Left renal cortex interstitium (tissue), 4 donors: ENCODE results near the gene RHEB. TPM values are rescaled to one million over a fixed set of nuclear protein-coding genes. Genes with fewer than 3 reads are reported as not detected.

Experiments
- DNase-seq, 4 donors: peaks; one replicate each; pipeline ENCODE4 v3.0.0-alpha.2; 2013; ENCODE audit warnings: low read depth in 4 of 4, low spot score in 2 of 4, missing footprints in 1 of 4
- polyA plus RNA-seq, 4 donors: library from polyadenylated mRNA; unstranded; fragments of 120-200 nt; gene quantifications; one replicate each; pipeline ENCODE4 v1.2.1, GENCODE V29; 2013; ENCODE audit not compliant: insufficient read length in 4 of 4

The RHEB gene
- polyA plus RNA-seq, 4 donors = 126 to 146 (median 140) TPM

DNA sequence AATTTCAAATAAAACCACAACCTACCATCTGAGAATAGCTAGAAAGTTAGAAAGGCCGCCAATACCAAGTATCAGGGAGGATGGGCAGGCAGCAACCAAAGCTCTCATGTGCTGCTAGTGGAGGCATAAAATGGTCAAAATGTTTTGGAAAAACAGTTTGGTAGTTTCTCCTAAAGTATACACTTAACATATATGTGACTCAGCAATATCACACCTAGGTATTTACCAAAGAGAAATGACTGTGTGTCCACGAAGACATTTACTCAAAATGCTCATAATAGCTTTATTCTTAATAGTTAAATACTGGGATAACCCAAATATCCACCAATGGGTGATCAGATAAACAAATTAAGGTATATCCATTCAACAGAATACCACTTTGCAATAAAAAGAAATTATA lies 14.3 kb downstream of the RHEB start:
- DNase-seq = no peak

DNA sequence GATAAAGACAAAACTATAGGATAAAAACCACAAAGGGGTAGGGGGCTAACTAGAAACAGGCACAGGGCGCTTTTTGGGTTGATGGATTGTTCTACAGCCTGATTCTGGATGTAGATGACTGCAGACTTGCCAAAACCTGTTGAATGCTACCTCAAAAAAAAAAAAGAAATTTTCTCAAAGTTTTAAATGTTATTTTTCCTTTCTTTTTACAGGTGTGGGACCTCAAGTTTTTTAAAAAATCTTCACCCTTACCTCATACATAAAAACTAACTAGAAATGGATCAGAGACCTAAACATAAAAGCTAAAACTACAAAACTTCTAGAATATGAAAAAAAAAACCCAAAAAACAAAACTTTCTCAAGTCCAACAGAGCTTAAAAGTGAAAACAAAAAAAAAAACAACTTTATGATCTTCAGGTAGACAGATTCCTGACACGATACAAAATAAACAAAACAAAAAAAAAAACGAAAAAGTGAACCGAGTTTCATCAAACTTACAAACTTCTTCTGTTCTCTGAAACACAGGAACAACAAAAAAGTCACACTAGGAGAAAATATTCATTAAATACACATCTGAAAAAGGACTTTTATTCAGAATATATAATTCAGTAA lies 14.9 kb downstream of the RHEB start:
- no peak for DNase-seq

DNA sequence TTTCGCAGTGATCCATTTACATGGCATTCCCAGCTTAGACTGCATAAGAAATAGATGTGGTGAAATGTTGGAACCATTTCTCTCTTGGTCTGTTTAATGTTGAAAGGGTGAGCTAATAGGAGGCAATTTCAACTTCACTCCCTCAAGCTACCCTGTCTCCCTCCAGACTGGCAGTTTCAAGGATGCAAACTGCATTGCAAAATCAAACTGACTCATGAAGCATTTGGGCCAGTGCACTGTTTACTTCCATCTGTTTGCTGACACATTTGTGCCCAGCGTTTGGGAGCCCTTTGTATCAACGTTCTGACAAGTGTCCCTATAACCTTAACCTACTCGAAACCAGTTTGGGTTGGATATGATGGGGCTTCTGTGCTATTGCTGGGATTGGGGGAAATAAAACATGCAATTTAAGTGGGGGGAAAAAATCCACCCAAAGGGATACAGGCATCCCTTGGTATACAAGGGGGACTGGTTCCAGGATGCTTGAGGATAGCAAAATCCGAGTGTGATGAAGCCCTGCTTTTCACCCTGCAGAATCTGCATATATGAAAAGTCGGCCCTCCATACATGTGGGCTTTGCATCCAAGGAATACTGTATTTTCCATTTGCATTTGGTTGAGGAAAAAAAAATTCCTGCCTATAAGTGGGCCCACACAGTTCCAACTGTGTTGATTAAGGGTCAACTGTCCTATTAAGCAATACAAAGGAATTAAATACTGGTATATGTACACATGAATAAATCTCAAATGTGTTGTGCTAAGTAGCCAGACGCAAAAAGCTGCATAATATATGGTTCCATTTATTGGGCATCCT lies 15.6 kb downstream of the RHEB start:
- no peak for DNase-seq

DNA sequence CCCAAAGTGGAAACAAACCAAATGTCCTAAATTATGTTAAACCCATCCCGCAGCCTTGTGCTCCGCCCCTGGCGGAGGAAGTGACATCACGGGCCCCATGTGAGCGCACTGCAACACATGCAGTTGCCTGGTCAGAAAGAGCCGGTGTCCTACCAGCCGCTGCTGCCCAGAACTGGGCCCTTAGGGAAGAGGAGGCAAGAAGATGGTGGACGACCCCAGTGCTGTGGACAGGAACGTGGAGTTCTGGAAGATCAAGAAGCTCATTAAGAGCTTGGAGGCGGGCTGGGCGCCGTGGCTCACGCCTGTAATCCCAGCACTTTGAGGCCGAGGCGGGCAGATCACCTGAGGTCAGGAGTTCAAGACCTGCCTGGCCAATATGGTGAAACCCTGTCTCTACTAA lies 18.0 kb downstream of the RHEB start:
- DNase-seq = no peak

DNA sequence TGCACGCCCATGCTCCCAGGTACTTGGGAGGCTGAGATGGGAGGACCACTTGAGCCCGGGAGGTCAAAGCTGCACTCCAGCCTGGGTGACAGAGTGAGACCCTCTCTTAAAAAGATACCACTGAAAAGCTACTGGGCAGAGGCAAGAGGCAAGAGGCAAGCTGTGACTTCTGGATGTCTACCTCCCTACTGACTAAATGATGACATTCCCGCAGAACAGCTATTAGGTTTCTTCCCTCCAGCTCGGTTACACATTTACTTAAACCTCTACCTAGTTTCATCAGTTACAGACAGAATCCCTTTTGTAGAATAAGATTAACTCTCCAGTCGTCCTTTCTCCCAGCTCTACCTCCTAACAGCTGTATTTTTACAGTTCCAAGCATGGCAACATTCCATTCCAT lies 21.2 kb downstream of the RHEB start:
- no peak for DNase-seq

DNA sequence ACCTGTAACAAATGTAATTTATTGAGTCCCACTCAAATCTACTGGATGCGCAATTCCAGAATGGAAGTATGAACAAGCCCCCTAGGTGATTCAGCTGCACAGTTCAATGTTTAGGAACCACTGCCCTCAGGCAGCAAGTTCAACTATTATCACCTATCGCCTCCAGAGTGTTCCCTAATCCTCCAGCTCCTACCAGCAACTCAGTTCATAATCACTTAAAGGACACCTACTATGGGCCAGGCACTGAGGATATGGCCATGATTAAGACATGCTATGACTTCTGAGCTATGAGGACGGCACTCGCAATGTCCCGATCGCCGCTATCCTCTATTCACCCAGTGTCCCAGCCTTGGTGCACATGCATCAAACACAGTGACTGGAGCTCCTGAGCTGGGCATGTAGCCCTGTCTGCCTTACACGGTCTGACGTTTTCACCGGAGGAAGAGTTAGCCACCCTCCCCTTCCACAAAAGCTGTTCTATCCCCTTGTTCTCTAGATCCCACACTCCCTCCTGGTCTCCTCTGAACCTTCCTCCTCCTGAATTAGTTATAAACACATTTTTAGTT lies 22.3 kb downstream of the RHEB start:
- DNase-seq = no peak

DNA sequence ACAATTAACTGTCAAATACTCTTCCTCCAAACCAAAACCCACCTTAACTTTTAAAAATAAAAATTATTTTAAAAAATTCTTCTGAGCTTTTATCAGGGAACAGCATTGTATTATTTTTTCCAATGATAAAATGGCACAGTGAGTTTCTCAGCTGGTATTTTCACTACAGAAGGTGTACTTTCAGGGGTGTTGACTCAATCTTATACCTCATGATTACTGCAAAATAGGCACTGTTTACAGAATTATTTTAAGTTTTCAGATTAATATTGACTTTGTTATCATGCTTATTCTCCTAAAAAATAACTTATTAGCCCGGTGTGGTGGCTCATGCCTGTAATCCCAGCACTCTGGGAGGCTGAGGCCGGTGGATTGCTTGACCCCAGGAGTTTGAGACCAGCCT lies 24.3 kb downstream of the RHEB start:
- DNase-seq = no peak

DNA sequence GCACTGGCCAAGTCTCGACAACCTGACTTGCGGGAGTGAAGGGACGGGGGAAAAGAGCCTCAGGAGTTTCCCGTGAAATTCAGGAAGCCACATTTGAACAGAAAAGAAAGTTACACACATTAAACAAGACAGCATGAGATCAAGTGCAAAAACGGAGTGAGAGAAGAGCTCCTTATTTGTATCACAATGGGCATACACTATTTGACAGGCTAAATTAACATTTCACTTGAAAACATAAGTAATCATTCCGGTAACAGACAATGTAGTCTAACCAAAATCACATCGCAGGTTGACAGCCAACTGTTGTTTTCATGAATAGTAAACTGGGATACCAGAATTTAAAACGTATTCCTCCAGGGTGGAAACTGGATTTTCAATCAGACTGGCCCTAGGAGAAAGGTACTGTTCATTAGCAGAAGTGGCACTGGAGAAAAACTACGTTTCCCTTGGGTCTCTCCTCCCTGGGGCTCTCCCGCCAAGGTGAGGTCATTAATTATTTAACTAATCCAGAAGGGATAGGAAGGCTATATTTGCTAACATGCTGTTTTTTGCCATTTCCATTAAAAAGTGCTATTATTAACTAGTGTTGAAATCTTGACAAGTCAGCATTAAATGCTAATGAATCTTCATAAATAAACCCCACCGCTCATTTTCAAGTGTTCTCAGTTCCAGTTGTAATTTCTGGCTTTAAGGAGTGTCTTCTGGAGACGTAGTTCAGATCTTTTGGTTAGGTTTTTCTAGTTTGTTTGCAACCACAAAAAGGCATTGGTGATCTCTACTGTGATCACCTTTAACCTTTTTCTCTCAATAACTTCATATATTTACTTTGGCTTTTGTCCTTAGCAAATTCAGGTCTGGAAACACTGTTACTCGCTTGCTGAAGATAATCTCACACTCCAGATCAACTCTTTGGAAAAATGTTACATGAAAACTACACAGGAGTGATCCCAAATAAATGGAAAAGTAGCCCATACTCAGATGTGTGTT lies 25.1 kb downstream of the RHEB start:
- no peak for DNase-seq

DNA sequence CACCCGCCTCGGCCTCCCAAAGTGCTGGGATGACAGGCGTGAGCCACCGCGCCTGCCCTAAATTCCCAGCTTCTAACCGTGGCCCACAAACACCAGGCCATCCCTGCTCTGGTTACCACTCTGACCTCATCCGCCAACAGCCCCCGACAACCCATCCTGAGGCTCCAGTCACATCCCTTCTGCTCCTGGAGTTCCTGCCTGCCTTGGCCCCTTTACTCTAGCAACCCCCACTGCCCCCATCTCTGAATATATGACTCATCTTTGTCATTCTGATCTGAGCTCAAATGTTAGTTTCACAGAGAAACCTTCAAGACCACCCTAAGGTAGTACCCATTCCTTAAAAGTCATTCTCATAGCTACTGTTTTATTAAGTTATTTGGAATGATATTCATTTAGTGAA lies 26.6 kb downstream of the RHEB start:
- DNase-seq = no peak

DNA sequence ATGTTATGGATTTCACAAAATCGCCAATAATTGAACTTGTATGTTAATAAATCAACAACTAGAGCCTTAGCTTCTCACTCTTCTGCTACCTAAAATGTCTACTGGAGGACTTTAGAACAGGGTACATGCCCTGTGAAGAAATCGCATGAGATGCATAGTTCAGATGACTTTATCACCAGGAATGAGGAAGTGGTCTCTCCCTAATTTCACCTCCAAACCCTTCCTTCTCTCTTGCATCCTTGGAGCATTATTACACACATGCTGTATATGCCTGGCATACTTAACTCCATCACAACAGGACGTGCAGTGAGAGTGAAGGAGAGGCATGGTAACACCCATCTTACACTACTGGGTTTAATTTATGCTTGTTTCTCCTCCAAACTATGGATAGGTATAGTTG lies 27.8 kb downstream of the RHEB start:
- no peak for DNase-seq

DNA sequence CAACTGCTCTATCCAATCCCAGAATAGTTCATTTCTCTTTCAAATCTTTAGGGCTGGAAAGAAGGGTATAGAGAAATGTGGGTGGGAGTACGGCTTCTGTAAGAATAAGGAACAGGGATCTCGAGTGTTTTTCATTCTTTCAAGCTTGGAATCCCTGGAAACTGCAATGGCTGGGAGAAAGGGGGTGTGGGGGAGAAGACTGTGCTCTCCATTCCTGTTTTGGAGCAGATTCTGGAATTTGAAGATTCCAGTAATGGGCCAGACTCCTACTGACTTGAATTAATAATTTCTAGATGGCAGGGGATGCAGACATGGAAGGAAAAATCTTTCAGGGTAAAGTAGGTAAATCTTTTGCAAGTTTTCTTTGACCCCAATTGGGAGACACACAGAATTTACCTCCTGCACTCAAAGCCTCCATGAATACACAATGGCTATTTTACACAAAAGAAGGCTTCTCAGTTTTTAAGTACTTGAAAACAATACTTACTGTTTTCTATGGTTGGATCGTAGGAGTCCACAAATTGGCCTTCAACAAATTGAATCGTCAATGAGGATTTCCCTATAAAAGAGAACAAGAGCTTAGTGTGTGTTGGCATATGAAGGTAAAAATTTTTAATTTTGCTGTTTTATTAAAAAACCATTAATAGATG lies 29.1 kb downstream of the RHEB start:
- no peak for DNase-seq

DNA sequence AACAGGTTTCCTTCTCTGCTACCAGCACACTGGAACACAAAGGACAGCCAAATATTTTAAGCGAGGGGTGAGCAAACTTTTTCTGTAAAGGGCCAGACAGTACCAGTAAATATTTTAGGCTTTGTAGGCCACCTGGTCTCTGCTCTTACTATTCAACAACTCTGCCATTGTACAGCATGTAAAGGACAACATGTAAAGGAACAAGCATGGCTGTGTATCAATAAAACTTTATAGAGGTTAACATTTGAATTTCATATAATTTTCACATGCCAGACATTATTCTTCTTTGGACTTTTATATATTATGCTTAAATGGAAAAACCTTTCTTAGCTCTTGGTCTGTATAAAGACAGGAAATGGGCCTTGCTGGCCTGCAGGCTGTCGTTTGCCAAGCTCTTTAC lies 30.2 kb downstream of the RHEB start:
- DNase-seq = no peak

DNA sequence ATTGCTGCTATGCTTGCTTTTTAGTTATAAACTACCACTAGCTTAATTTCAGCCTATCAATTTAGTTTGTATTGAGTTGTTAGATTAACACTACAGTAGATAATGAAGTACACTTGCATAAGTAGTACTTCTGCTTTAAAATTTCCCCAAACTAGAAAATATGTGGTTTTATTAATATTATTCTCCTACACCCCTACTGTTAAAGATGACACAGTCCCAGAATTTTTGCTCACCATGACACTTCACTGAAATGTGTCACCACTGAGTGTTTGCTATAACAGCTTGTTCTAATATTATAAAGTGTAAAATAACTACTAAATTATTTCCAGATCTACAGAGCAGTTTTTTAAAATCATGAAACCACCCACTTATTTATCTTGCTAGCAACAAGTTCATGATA lies 31.6 kb downstream of the RHEB start:
- no peak for DNase-seq

DNA sequence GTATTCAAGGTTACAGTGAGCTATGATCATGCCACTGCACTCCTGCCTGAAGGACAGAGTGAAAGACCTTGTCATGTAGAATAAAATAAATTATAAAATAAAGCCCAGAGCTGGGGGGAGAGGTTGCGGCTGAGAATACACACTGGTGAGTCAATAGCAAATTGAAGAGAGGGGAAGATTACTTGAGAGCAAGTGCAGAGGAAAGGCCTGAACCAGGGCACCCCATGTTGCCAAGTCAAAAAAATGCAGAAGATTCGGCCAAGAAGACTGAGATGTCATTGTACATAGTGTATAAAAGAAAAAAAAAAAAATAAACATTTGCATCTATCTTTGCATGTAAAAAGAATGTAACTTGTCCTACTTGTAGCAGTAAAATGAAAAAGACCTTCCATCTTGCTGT lies 32.5 kb downstream of the RHEB start:
- DNase-seq = no peak

DNA sequence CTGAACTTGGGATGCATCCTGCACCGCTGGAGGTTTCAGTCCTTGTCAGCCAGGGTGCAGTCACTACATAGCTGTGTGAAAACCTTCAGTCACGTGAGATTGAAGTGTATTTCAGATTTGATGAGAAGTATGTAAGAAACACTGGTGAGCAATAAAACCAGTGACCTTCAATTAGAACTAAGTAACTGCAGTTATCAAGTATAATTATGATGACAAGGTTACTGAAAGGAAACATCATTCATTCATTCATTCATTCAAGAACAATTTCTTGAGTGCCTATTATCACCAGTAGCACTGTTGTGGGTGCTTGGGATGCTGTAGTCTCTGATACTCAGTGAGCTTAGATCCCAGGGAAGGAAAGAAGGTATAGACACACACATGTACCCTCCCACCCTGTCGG lies 33.6 kb downstream of the RHEB start:
- DNase-seq = no peak

DNA sequence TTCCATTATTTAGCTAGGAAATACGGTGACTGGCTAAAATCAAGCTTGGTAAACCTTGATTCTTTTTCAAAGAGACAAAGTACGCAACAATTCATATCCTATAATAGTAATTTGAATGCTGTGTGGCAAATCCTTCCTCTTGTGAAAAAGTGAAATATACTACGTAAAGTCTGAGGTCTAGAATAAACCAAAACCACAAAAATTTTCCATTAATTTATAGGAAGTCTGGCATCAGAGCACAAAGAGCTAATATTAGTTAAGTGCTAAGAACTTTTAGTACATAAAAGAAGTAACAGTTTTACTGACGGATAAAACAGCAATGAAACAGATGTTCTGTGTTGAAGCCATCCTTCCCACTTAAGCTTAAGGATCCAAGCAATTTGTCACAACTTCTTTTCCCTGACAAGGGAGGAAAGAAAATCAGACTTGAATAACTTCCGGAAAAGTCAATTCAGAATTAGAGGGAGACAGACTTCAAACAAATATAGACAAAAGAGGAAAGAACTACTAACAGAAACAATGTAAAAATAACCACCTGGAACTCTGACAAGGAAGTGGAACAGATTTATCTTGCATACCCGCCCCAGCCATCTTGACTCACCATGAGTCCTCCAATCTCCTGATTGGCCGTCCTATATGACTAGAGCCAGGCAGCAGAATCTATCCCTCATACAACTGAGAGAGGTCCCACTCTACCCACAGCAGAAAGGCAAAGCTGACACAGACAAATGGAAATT lies 34.6 kb downstream of the RHEB start:
- peak in 2 of 4 donors; percentile 15 to 33 for DNase-seq

DNA sequence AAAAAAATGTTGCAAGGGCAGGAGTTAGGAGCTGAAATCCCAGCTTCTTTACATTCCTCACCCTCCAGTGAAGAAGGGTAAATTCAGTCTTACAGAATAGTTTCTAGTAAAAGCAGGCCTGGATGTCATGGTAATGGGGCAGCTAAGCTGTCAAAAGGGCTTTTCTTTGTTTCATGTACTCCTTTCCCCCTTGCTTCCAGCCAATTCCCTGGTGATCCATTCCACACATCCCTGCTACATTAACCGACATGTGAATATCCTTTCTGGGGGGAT lies 36.0 kb downstream of the RHEB start:
- DNase-seq = no peak

DNA sequence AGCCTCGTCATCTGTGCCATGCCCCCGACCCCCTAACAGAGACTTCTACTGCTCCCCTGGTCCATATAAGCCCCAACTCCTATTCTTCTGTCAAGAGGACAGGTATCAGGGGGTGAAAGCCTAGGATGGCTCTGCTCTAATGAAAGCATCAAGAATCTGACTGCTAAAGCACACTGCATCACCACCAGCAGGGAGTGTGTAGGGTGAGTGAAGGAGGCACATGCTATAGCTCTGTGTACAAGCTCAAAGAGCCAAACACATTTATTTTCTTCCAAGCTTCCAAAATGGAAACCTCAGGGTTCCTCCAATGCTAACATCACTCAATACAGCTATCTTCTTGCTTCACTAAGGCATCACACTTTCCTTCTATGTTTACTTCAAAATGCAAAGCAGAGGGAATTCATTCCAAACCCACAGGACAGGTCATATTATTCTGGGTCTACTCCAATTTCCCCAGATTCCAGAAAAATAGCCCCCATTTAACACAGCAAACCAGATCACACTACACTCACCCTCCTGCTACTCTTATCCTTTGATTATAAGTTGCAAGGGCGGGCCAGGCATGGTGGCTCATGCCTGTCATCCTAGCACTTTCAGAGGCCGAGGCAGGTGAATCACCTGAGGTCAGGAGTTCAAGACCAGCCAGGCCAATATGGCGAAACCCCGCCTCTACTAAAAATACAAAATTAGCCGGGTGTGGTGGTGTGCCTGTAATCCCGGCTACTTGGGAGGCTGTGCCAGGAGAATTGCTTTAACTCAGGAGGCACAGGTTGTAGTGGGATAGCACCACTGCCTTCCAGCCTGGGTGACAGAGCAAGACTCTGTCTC lies 36.6 kb downstream of the RHEB start:
- no peak for DNase-seq
